ENCODE measurements around the gene SHC3. TPM values are rescaled to one million over a fixed set of nuclear protein-coding genes. Genes with fewer than 3 reads are reported as not detected.

The SHC3 gene
- total RNA-seq, 2 experiments from 2014 or later: not detected

GRCh38 chr9:89219637-89220036 lies 41.0 kb upstream of the SHC3 start:
- Histone ChIP-seq H3K27ac (ENCODE audit: low read depth in 1 of 2, low read length in 2 of 2) (no peak overlapping the region), H3K27me3 (ENCODE audit: control insufficient read depth in 1 of 2, insufficient read depth in 2 of 2, low read length in 2 of 2) (peaks cover 0 to 3% of the 10 kb centered on the region in 2 experiments), H3K4me3 (ENCODE audit: low read length) (no peak overlapping the region), H3K36me3 (ENCODE audit: insufficient read depth, low read length) (no peaks in the 10 kb centered on the region), H3K4me1 (ENCODE audit: insufficient read depth, low read length) (no peaks in the 10 kb centered on the region), H3K9me3 (ENCODE audit: control insufficient read depth in 1 of 2, insufficient read depth in 1 of 2, low read length in 2 of 2) (no peaks in the 10 kb centered on the region)
- no peaks in the 10 kb centered on the region for H3K9me3 Mint-ChIP-seq
- no peaks in the 10 kb centered on the region for H3K4me1 Mint-ChIP-seq (ENCODE audit: low read depth)
- no peak overlapping the region for H3K27ac Mint-ChIP-seq
- no peak for DNase-seq
- peaks cover 7% of the 10 kb centered on the region for H3K27me3 Mint-ChIP-seq
- no peak for ATAC-seq (ENCODE audit: poor library complexity)
- ChIA-PET CTCF (no interaction called here), POLR2A (no interaction called here)
- no peak overlapping the region for H3K4me3 Mint-ChIP-seq
- H3K36me3 Mint-ChIP-seq (ENCODE audit: low read depth): no peaks in the 10 kb centered on the region
- no peak for TF ChIP-seq CTCF (IDR thresholded peaks at IDR 0.05)
- intact Hi-C loops (cut with DNase I, micrococcal nuclease): no loop called here

GRCh38 chr9:89218040-89218928 lies 39.7 kb upstream of the SHC3 start:
- no peaks in the 10 kb centered on the region for H3K4me1 Mint-ChIP-seq (ENCODE audit: low read depth)
- H3K4me3 ChIP-seq (ENCODE audit: low read length): no peak overlapping the region
- no peaks in the 10 kb centered on the region for H3K36me3 ChIP-seq (ENCODE audit: insufficient read depth, low read length)
- H3K27me3 ChIP-seq (ENCODE audit: control insufficient read depth in 1 of 2, insufficient read depth in 2 of 2, low read length in 2 of 2): peaks cover 0 to 3% of the 10 kb centered on the region in 2 experiments
- H3K4me3 Mint-ChIP-seq: no peak overlapping the region
- H3K9me3 ChIP-seq (ENCODE audit: control insufficient read depth in 1 of 2, insufficient read depth in 1 of 2, low read length in 2 of 2): no peaks in the 10 kb centered on the region
- no peaks in the 10 kb centered on the region for H3K4me1 ChIP-seq (ENCODE audit: insufficient read depth, low read length)
- no peak overlapping the region for H3K27ac Mint-ChIP-seq
- no peaks in the 10 kb centered on the region for H3K36me3 Mint-ChIP-seq (ENCODE audit: low read depth)
- H3K27me3 Mint-ChIP-seq: peaks cover 9% of the 10 kb centered on the region
- H3K27ac ChIP-seq (ENCODE audit: low read depth in 1 of 2, low read length in 2 of 2): no peak overlapping the region
- no peak for ATAC-seq (ENCODE audit: poor library complexity)
- TF ChIP-seq CTCF (IDR thresholded peaks at IDR 0.05): no peak
- POLR2A ChIA-PET: no interaction called here
- intact Hi-C loops (cut with DNase I, micrococcal nuclease): no loop called here
- no peak for DNase-seq
- no peaks in the 10 kb centered on the region for H3K9me3 Mint-ChIP-seq
- CTCF ChIA-PET: no interaction called here

- ATAC-seq (ENCODE audit: poor library complexity): no peak
- Mint-ChIP-seq H3K9me3 (no peaks in the 10 kb centered on the region), H3K4me3 (no peak overlapping the region), H3K27ac (no peak overlapping the region), H3K27me3 (peaks cover 20% of the 10 kb centered on the region), H3K4me1 (ENCODE audit: low read depth) (no peaks in the 10 kb centered on the region), H3K36me3 (ENCODE audit: low read depth) (no peaks in the 10 kb centered on the region)
- ChIA-PET POLR2A (no interaction called here), CTCF (no interaction called here)
- Histone ChIP-seq H3K4me1 (ENCODE audit: insufficient read depth, low read length) (no peaks in the 10 kb centered on the region), H3K9me3 (ENCODE audit: control insufficient read depth in 1 of 2, insufficient read depth in 1 of 2, low read length in 2 of 2) (peaks cover 0 to under 1% of the 10 kb centered on the region in 2 experiments), H3K27me3 (ENCODE audit: control insufficient read depth in 1 of 2, insufficient read depth in 2 of 2, low read length in 2 of 2) (peaks cover 0 to 3% of the 10 kb centered on the region in 2 experiments), H3K4me3 (ENCODE audit: low read length) (no peak overlapping the region), H3K36me3 (ENCODE audit: insufficient read depth, low read length) (no peaks in the 10 kb centered on the region), H3K27ac (ENCODE audit: low read depth in 1 of 2, low read length in 2 of 2) (no peak overlapping the region)
- intact Hi-C loops (cut with DNase I, micrococcal nuclease): no loop called here
- TF ChIP-seq CTCF (IDR thresholded peaks at IDR 0.05): no peak
- no peak for DNase-seq
Measured at GRCh38 chr9:89215342-89215741, 36.7 kb upstream of the SHC3 start.

All from CD4-positive, alpha-beta T cell (primary cell).